GM19455 (cell line): Measurements from ENCODE around the gene IQSEC3.
"Not testable (repeated sequence)": the region's sequence is repeated elsewhere in the genome, so short reads cannot be mapped to it uniquely, and the experiment has no call there.

Source experiments
- ATAC-seq: cut with Tn5 transposase; IDR thresholded peaks from one replicate; pipeline ENCODE4 v1.9.1; 2021; ENCODE audit not compliant: unreplicated experiment

IQSEC3 gene

DNA sequence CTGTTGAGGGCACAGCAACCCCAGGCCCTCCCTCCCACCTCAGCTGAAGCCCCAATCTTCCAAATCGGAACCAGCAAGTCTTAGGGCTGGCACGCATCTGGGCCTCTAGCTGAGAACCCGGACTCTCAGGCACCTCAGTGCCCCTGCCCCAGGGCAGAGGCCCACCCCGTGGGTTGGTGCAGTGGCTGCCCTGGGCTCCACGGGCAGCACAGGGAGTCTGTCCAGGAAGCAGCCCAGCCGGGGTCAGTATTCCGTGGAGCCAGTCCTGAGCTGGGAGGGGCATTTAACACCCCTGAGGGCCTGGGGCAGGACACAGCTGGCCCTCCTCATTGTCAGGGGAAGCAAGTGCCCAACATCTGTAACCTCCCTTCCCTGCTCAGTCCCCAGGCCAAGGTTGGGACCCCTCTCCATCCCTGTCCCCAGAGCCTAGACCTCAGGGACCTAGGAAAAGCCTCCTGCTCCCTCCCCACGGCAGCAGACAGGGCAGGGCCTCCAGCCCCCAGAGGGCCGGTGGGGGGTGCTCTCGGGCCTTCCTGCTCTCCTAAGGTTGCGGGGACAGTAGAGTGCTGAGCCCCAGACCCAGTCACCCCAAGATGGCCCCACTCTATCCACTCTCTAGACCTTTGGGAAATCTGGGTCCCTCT, 110.9 kb downstream of the IQSEC3 start:
- no peak for ATAC-seq

DNA sequence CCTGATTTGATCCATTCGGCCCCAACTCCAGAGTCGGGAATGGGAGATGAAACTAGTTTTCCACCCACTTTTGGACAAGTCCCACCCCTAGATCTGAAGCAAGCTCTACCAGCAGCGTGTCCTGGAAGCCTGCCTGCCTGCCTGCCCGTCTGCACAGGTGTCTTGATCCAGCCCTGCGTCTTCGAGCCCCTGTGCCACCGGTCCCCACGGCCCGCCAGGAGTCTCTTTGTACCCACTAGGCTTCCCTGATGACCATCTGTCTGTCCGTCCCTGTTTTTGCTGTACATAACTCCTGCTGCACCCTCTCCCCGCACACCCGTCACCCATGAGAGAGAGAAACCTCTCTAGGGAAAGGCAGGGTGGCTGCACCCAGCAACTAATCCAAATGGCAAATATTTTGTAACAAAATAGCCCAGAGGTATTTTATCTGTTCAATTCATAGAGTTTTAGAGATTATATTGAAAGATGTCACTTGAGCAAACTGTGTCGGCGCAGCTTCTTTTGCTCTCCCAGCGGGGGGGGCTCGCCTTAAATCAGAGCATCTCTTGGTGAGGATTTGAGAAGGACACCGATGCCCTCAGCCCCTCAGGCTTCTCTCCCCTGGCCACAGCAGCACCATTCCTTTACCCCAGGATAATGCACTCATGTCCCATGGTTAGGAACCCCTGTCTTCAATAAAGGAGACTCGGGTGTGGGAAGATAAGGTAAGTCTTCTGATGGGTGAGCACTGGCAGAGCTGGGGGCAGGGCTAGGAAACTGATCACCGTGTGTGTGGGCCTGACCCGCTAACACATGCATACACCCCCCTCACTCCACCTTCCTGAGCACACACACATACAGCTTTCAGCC, 111.6 kb downstream of the IQSEC3 start:
- no peak for ATAC-seq

DNA sequence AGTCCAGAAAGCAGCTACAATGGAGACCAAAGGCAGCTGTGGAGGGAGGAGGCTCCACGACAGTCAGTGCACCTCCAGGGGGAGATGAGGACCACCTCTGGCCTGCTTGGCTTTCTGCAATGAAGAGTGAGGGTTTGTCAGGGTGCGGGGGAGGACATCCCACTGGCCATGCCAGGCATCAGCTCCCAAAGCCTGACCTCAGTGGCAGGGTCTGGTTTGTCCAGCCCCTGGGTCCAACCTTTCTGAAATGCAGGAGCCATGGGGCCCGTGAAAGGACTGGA, 112.2 kb downstream of the IQSEC3 start:
- no peak for ATAC-seq

DNA sequence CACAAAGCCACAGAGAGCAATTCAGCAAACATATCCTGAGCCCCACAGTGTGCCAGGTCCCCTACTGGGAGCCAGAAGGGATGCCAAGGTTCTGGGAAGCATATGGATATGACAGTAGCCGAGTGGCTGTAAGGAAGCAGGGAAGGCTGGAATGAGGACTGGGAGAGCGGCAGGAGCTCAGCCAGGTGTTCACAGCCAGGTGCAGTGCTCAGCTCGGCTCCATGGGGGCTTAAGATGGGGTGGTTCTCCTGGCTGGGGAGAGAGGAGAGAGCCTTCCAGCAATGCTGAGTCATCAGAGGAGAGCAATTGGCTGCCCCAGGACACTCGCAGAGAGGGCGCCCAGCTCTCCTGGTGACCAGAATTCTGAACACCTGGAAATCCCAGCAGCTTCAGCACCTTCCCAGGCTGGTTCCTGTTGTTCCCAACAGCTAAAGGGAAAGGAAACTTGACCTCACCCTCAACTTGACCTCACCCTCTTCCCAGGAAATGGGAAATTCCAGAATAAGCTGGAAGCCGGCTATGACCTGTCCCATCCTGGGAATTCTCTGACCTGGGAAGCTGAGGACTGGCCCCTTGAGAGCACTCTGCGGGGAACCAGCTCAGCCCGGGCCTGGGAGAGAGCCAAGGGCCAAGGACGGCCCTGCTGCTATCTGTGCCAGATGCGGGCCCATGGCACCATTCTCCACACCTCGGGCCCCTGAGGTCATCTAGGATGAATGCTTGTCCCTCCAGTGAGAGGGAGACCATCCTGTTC, 112.7 kb downstream of the IQSEC3 start:
- ATAC-seq, result no peak

GRCh38 chr12:179885-180284, 113.3 kb downstream of the IQSEC3 start:
- ATAC-seq, result no peak

DNA sequence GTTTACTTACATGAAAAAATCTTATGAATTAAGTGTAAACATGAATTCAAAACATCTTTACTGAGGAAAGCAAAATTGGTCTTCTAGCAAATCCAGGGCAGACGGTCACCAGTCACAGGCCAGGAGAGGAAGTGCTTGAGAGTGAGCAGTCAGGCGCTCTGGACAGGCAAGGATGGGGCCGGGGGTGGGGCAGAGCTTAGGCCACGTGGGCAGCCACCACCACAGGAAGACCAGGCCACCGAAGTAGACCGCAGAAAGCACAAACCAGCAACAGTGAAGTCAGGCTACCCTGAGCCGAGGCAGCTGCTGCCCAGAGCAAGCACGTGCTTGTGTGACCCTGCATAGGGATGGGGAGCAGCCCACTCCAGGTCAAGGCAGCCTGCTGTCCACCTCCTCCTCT, 113.9 kb downstream of the IQSEC3 start:
- no peak for ATAC-seq

DNA sequence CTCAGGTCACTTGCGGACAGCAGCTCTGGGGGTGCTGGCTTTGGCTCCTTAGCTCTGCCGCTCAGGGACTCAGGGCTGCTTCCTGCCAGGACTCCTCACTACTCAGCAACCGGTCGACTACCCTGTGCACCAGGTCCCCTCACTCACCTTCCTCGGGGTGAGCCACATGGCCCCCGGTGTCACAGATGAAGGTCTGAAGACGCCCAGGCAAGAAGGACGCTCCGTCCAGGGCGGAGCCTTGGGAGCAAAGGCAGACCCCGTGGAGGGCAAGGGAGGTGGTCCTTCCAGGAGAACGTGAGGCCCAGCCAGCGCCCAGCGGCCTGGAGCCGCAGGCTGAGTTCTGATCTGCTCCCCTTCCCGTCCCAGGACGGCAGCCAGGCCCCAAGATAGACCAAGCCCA, 115.4 kb downstream of the IQSEC3 start:
- no peak for ATAC-seq

DNA sequence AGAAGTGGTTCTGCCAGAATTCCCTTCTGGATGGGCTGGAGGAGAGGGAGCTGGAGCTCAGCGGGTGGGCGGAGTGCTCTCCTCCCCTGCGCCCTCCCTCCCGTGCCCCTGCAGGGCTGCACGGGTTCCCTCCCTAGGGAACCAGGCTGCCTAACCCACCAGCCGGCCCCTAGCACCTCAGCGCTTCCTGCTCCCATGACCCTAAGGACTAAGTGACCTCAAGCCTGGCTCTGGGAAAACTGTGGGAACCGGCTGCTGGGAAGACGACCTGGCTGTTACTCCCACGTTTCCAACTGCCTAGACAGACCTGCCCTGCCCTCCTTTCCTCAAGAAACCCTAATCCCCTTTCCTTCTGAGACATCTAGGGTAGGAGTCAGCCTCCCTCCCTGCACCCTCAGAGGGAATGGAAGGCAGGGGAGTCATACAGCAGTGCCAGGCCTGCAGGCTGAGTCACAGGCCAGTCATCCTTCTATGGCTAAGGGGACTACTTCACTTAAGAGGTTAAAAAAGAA, 115.9 kb downstream of the IQSEC3 start:
- no peak for ATAC-seq

GRCh38 chr12:184811-185575, 118.4 kb downstream of the IQSEC3 start:
- ATAC-seq, result no peak

DNA sequence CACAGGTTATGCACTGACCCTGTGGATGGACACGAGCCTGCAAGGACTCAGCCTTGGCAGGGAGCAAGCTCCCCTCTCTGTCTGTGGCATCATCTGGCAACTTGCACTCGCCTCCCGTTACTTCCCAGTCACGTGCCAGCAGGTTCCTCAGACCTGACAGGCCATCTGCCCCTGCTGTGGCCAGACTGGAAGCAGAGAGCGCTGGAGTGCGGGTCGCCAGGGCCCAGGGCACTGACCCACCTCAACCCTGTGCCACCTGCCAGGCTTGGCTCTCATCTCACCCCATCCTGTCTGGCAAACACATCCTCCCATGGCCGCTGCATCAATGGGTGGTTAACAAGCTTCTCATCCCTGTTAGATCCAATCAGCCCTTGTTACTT, 119.0 kb downstream of the IQSEC3 start:
- ATAC-seq, result no peak

- ATAC-seq, result no peak
These were observed 119.5 kb downstream of the IQSEC3 start for GRCh38 chr12:186006-186625.

GRCh38 chr12:187986-188909, 121.7 kb downstream of the IQSEC3 start:
- not testable (repeated sequence) for ATAC-seq

DNA sequence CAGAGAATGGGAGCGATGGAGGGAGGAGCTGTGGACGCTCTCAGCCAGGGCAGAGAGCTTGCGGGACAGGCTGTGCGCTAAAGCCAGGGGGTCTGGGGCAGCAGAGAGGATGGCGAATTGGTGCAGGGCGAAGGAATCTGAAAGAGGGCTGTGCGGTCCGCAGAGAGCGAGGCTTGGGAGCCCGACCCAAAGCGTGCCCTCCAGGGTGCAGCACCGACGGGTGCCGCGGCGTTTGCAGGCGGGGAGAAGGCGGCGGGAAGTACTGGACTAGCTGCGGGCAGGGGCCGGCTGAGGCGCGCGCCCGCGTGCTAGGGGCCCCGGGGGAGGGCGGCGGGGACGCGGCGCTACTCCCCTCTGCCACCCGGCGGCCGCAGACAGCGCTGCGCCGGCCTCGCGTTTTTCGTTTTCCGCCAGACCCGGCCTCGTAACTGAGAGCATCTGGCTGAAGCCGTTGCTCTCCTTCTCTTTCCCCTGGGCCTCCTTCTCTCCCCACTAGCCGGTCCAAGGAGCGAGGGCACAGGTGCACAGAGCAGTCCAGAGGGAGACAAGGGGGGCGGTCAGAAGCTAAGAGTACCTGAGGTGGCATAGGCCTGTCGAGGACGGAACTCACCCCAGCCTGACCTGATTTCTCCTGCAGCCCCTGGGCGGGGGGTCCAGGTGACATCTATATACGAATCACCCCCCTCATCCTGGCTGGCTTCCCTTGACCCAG, 122.5 kb downstream of the IQSEC3 start:
- no peak for ATAC-seq

DNA sequence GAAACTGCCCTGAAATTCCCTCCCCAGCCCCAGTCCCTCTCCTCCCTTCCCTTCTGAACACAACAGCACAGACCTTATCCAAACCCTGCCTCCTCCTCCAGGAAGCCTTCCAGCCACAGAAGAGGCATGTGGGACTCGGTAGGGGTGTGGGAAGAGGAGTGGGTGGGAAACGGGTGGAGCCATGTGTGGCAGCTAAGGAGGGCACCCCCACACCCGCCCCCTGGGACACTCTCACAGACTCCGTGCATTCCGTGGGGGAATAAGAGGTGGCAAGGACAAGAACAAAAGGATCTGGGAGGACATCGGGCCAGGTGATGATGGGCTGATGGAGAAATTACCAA, 123.0 kb downstream of the IQSEC3 start:
- no peak for ATAC-seq

- no peak for ATAC-seq
These were observed 124.3 kb downstream of the IQSEC3 start for GRCh38 chr12:190881-191280.

- ATAC-seq, result no peak
These were observed 125.0 kb downstream of the IQSEC3 start for GRCh38 chr12:191541-191940.

DNA sequence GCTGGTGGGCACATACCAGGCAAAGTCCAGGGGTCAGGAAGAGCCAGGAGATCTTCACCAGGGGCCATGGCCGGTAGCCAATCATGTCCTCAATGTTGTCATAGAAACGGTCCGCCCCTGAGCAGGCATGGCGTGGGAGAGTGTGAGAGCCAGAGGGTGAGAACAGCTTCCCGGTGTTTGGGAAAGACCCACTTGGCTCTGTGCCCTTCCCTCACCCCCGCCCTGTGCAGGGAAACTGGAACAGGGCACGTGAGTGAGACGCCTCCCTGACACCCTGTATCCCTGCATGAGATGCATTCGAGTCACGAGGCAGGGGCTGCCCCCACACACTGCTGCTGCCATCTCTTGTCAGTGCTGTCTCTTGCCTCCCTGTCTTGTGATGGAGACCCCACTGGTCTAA, 126.7 kb downstream of the IQSEC3 start:
- no peak for ATAC-seq

DNA sequence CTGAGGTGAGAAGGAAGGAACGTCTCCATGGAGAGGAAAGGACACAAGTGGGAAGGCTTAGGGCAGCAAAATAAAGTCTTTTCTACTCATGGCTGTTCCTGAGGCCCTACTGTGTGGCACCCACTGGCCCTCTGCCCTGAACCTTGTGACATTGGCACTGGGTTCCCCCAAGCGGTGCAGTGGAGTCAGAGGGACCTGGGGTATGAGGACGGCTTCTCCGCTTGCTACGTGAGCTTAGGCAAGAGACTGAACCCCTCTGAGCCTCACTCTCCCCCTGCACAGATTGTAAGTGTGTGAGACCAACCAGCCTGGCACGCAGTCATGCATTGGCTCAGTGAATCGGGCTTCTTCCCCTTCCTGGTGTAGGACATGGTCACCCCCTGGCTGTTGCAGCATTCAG, 127.7 kb downstream of the IQSEC3 start:
- ATAC-seq, result no peak

GRCh38 chr12:195156-195555, 128.6 kb downstream of the IQSEC3 start:
- ATAC-seq, result no peak
